DOHH2 (cell line): Measurements from ENCODE around the gene GAS2.

ENCODE experiments used
- H3F3A ChIP-seq: fragments of 200-600 bp; sonication (generic), shearing (Covaris generic); 2 replicates; pipeline ENCODE4 v1.6.0; 2016; ENCODE audit warnings: antibody characterized with exemption, mild to moderate bottlenecking; ENCODE audit not compliant: control insufficient read depth, insufficient read depth
- H3K27ac ChIP-seq: fragments of 200-600 bp; sonication (generic); 2 replicates; pipeline ENCODE4 v1.5.1; 2014; ENCODE audit warnings: low read depth, mild to moderate bottlenecking, low read length, moderate library complexity
- H3K27me3 ChIP-seq: fragments of 200-600 bp; sonication (generic); 2 replicates; pipeline ENCODE4 v1.6.1; 2014; ENCODE audit warnings: mild to moderate bottlenecking, low read length, mixed read lengths; ENCODE audit not compliant: control insufficient read depth
- H3K36me3 ChIP-seq: fragments of 200-600 bp; sonication (generic); 2 replicates; pipeline ENCODE4 v1.6.1; 2014; ENCODE audit warnings: mild to moderate bottlenecking, low read length, moderate library complexity, mixed read lengths; ENCODE audit not compliant: control insufficient read depth
- H3K4me1 ChIP-seq: fragments of 200-600 bp; sonication (generic); 2 replicates; pipeline ENCODE4 v1.6.1; 2014; ENCODE audit warnings: mild to moderate bottlenecking, low read length, mixed read lengths; ENCODE audit not compliant: control insufficient read depth
- H3K4me2 ChIP-seq: fragments of 200-600 bp; sonication (generic); 2 replicates; pipeline ENCODE4 v1.6.0; 2014; ENCODE audit warnings: mild to moderate bottlenecking, low read length, moderate library complexity
- H3K4me3 ChIP-seq: fragments of 200-600 bp; sonication (generic); 2 replicates; pipeline ENCODE4 v1.5.1; 2014; ENCODE audit warnings: mild to moderate bottlenecking, low read length, mixed read lengths
- H3K79me2 ChIP-seq: fragments of 200-600 bp; sonication (generic); 2 replicates; pipeline ENCODE4 v1.6.1; 2014; ENCODE audit warnings: mild to moderate bottlenecking, low read length, mixed read lengths; ENCODE audit not compliant: control insufficient read depth
- H3K9me2 ChIP-seq: fragments of 200-600 bp; sonication (generic); replicated peaks from 2 replicates; pipeline ENCODE4 v1.6.1; 2014; ENCODE audit warnings: mild to moderate bottlenecking, low read length, mixed read lengths; ENCODE audit not compliant: control insufficient read depth
- H3K9me3 ChIP-seq: fragments of 200-600 bp; sonication (generic); 2 replicates; pipeline ENCODE4 v1.6.1; 2014; ENCODE audit warnings: antibody characterized with exemption, low read length, mixed read lengths; ENCODE audit not compliant: control insufficient read depth, insufficient read depth
- H4K20me1 ChIP-seq: fragments of 200-600 bp; sonication (generic); 2 replicates; pipeline ENCODE4 v1.6.0; 2014; ENCODE audit warnings: low read depth, mild to moderate bottlenecking, antibody characterized with exemption, low read length, moderate library complexity; ENCODE audit not compliant: control insufficient read depth, insufficient read depth
- EZH2phosphoT487 ChIP-seq: fragments of 200-600 bp; sonication (generic); IDR thresholded peaks from 2 replicates; pipeline ENCODE4 v1.6.1; 2017; ENCODE audit warnings: borderline replicate concordance, mild to moderate bottlenecking, antibody characterized with exemption, low read length, moderate library complexity, mixed read lengths
- TF ChIP-seq, protein P1 (sequence below): fragments of 200-600 bp; sonication (generic); IDR thresholded peaks from one replicate; pipeline ENCODE4 v1.5.1; 2014; ENCODE audit warnings: antibody characterized with exemption, mild to moderate bottlenecking, low read depth, low read length; ENCODE audit not compliant: poor library complexity, severe bottlenecking

The GAS2 gene

GRCh38 chr11:22625448-22626287, 40.7 kb upstream of the GAS2 start, which contains the start of gene FANCF:
Gene FANCF, minus strand, starts transcription at chr11:22625823. Its CDS starts 13 bp downstream, at chr11:22625810.
- Histone ChIP-seq H3K4me1 (peaks cover 30% of the 10 kb centered on the region), H3K4me3 (peak within 1 kb of the TSS; percentile 93), H3K36me3 (peaks cover 22% of the 10 kb centered on the region), H3K79me2 (peaks cover 28% of the 10 kb centered on the region), H3K9me3 (no peaks in the 10 kb centered on the region), H4K20me1 (peaks cover 4% of the 10 kb centered on the region; the same call in 1 of the 2 replicates), H3K27me3 (no peaks in the 10 kb centered on the region), H3K27ac (peak within 1 kb of the TSS; percentile 53), H3K4me2 (peak within 1 kb of the TSS; percentile 98), H3F3A (peaks cover 3% of the 10 kb centered on the region; the same call in 1 of the 2 replicates), H3K9me2 (no peaks in the 10 kb centered on the region)
- no peak for TF ChIP-seq EZH2phosphoT487
- TF ChIP-seq, protein P1, sequence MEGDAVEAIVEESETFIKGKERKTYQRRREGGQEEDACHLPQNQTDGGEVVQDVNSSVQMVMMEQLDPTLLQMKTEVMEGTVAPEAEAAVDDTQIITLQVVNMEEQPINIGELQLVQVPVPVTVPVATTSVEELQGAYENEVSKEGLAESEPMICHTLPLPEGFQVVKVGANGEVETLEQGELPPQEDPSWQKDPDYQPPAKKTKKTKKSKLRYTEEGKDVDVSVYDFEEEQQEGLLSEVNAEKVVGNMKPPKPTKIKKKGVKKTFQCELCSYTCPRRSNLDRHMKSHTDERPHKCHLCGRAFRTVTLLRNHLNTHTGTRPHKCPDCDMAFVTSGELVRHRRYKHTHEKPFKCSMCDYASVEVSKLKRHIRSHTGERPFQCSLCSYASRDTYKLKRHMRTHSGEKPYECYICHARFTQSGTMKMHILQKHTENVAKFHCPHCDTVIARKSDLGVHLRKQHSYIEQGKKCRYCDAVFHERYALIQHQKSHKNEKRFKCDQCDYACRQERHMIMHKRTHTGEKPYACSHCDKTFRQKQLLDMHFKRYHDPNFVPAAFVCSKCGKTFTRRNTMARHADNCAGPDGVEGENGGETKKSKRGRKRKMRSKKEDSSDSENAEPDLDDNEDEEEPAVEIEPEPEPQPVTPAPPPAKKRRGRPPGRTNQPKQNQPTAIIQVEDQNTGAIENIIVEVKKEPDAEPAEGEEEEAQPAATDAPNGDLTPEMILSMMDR = no peak

GRCh38 chr11:22626573-22627239, 39.7 kb upstream of the GAS2 start:
- Histone ChIP-seq H3K4me1 (peaks cover 30% of the 10 kb centered on the region), H3K27ac (peak overlapping the region; percentile 44; the same call in 1 of the 2 replicates), H3K4me2 (peak overlapping the region; percentile 98), H3K36me3 (peaks cover 22% of the 10 kb centered on the region), H3F3A (peaks cover 3% of the 10 kb centered on the region; the same call in 1 of the 2 replicates), H4K20me1 (peaks cover 4% of the 10 kb centered on the region; the same call in 1 of the 2 replicates), H3K4me3 (peak overlapping the region; percentile 93), H3K79me2 (peaks cover 28% of the 10 kb centered on the region), H3K9me3 (no peaks in the 10 kb centered on the region), H3K27me3 (no peaks in the 10 kb centered on the region), H3K9me2 (no peaks in the 10 kb centered on the region; the same call in 1 of the 2 replicates)
- TF ChIP-seq, protein P1 = no peak

DNA sequence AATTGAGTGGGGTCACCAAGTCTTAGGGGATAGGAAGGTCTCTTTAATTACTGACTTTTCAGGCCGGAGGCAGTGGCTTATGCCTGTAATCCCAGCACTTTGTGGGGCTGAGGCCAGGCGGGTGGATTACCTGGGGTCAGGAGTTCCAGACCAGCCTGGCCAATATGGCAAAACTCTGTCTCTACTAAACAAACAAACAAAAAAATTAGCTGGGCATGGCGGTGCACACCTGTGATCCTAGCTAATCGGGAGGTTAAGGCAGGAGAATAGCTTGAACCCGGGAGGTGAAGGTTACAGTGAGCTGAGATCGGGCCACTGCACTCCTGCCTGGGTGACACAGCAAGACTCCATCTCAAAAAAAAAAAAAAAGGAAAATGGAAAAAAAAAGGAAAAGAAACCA, 39.0 kb upstream of the GAS2 start:
- Histone ChIP-seq H3K9me2 (no peaks in the 10 kb centered on the region; the same call in 1 of the 2 replicates), H3K27ac (no peak overlapping the region), H3K9me3 (no peaks in the 10 kb centered on the region), H4K20me1 (peaks cover 4% of the 10 kb centered on the region; the same call in 1 of the 2 replicates), H3K4me3 (no peak overlapping the region), H3K36me3 (peaks cover 22% of the 10 kb centered on the region), H3K4me1 (peaks cover 30% of the 10 kb centered on the region), H3K4me2 (no peak overlapping the region), H3F3A (peaks cover 3% of the 10 kb centered on the region; the same call in 1 of the 2 replicates), H3K79me2 (peaks cover 28% of the 10 kb centered on the region), H3K27me3 (no peaks in the 10 kb centered on the region)
- no peak for TF ChIP-seq EZH2phosphoT487
- TF ChIP-seq, protein P1 = no peak
